Retina (tissue), 1 donor: ENCODE results near the gene SS18L1.
A peak's percentile ranks its signal among the peaks of the same experiment; 100 is the strongest.

Source experiments
- DNase-seq: peaks from one replicate; pipeline ENCODE4 v3.0.0-alpha.2; 2016

Gene SS18L1

DNA sequence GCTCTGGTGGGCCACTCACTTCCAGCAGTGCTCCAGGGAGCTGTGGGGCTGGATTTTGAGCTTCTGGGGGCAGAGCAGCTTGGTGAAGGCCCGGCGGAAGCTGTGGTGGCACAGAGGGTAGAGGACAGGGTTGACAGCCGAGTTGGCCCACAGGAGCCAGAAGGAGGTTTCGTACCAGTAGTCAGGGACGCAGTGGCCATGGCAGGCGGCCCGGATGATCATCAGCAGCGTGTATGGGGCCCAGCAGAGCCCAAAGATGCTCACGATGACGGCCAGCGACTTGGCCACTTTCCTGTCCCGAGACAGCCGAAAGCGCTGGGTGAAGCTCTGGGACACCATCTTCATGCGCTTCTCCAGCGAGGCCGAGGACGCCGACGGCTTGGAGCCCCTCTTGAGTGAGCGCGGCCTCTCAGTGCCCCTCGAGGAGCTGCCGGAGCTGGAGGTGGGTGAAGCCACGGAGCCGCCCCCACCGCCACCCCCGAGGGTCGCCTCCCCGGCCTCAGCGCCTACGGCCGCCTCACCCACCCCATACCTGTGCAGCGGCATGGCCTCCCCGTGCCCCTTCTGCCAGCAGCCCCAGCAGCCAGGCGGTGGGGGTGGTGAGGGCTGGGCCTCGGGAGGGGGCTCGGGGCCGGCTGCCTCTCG is 72.5 kb downstream of the SS18L1 start:
- no peak for DNase-seq

DNA sequence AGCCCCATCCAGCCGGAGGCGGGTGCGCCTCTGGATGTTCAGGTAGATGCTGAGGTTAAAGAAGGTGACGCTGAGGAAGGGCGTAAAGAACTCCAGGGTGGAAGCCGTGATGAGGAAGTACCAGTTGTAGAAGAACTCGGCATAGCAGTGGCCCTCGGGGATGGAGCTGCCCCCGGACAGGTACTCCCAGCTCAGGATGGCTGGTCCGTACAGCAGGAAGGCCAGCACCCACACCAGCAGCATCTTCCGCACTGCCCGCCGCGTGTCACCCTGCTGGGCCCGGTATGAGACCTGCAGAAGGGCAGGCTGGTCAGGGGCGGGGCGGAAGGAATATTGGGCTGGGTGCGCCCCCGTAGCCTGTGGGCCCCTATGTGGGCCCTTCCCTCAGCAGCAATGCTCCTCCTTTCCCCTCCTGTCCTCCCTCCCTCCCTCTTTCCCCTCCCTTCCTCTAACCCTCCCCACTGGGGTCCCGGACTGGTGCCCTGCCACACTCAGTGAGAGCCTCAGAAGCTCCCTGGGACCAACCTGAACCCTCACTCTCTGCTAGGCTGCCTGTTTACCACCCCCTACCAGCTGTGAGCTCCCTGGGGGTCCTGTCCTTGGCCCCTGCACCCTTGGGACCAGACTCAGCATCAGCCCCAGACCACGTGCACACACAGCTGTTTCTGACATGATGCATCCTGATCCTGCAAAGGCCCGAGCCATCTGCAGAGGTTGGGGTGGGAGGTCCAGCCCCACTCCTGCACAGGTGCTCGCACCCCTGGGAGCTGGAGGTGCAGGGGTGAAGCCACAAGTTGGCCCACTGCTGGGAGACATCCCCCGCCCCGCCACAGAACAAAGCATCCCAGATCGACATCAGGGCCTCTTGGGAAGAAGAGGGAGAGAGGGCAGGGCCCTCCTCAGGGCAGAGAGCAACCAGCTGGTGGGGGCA is 73.3 kb downstream of the SS18L1 start:
- no peak for DNase-seq

DNA sequence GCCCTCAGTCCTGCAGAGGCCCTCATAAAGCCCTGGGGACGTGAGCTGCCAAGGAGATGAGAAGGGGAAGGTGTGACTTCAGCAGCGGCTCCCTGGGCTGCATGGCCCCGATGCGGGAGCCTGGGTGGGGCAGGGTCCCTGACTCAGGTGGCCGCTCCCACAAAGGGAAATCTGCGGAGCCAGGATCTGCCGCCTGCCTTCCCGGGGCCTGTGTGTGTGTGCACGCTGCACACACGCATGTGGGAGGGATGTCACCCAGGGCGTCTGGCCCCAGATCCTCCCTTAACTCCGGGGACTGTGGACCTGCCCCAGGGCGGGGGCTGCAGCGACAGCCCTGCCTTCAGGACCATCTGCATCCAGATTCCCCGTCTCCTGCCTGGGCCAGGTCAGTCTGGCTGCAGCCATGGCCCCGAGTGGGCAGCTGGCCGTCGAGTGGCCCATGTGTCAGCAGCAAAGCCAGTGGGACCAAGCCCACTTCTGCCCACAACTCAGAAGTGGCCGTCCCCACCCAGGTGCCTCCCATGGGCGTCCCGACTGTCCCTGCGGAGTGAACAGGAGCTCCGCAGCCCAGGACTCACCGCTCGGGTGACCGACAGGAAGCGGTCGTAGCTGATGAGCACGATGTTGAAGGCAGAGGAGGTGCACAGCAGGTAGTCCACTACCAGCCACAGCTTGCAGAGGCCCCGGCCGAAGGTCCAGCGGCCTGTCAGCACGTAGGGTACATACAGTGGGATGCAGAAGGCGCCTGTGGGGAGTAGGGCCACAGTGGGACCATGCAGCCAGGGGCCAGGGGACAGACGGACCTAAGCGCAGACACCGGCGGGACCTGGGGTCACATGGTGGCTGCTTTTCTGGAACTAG is 74.6 kb downstream of the SS18L1 start:
- DNase-seq, result peak; percentile 29

DNA sequence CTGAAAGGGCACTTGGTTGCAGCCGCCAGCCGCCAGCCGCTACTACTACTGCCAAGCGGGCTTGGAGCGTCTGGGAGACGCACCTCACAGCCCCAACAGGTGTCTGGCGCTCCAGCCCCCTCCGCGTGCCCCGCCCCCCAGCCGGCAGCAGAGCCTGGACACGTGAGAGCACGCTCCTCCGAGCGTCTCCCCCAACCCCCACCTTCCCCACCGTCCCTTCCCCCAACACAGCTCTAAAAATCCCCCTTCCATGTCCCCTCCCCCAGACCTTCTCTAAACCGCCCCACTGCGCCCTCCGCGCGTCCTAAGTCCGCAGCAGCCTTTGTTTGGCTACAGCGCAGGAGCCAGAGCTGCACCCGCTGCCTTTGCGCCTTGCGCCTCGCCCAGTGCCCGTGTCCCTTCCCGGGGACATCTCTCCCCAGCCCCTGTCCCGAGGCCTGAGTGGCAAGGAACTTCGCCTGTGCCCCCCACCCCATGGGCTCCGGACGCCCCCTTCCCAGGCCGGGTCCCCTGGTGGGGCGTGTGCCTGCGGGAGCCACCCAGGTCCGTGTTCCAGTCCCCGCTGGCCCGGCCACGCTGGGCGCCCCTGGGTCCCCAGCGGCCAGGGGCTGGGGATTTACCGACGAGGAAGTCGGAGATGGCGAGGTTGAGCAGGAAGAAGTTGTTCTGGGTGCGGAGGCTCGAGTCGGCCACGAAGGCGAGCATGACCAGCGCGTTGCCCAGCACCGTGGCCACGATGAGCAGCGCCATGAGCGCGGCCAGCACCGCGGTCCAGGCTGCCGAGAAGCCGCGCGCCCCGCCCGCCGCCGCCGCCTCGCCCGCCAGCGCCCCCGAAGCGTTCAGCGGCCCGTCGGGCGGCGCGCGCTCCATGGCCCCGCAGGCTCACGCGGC is 75.8 kb downstream of the SS18L1 start:
- peak; percentile 66 for DNase-seq

DNA sequence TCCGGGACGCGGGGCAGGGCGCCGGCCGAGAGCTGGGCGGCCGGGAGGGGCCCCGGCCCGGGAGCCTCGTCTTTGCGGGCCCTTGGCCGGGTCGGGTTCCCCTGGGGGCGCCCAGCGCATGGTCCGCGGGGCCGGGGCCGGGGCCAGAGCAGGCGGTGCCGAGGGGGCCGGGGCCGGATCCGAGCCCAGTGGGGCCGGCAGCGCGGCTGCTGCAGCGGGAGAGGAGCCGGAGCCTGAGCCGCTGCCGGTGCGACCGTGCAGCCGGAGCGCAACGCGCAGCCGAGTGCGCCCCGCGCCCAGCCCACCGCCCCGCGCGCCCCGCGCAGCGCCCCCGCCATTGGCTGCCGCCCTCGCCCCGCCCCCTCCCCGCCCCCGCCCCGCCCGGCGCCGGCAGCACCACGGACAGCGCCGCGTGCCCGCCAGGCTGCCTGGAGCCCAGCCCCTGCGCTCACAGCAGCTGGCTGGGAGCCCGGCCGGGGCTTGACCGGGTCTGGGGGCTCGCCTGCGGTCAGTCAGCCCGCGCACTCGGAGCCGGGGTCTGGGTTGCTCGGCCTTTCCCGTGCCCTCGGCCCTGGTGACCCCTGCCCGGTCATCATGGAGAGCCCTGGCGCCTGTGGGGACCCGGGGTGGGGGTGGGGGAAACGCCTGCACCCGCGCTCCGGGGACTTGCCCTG is 76.6 kb downstream of the SS18L1 start, which contains the start of gene HRH3:
Gene HRH3, minus strand, starts transcription at position 287 of the 674 bp plus-strand sequence. CDS start 308 bp downstream, outside the sequence.
- DNase-seq, result no peak

DNA sequence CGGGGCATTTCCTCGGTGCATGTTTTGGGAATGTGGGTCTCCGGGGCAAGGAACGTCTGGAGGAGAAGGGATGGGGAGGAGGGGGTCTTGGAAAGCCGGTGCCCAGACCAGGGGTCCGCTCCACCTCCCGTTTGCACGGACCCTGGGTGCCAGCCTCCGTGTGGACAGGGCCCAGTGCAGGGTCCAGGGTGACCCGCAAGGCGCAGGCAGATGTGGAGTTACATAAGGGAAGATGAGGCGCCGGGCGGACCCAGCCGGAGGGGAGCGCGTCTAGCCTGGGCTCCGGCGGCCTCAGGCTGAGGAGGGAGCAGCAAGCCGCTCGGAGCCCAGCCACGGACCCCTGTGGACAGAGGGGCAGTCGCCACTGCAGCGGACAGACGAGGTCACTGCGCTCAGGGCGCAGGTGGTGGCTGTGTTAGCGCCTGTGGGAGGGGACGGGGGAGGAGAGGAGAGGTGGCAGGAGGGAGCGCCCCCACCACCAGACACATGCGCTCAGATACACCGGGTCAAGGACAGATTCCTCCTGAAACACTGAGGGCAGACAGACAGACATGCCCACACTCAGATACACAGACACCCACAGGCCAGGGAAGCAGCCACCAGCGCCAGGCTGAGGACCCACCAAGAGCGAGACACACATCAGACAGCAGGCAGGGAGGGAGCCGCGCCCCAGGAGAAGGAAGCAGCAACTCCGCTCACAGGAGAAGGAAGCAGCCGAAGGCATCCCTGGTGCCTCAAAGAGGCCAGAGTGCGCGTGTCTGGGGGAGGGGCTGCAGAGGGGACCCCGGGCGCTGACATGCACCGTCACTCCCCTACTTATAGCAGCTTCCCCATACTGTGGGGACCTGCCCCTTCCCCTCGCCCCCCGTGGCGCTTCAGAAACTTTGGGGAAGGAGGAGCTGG is 77.3 kb downstream of the SS18L1 start:
- DNase-seq, result peak; percentile 72

DNA sequence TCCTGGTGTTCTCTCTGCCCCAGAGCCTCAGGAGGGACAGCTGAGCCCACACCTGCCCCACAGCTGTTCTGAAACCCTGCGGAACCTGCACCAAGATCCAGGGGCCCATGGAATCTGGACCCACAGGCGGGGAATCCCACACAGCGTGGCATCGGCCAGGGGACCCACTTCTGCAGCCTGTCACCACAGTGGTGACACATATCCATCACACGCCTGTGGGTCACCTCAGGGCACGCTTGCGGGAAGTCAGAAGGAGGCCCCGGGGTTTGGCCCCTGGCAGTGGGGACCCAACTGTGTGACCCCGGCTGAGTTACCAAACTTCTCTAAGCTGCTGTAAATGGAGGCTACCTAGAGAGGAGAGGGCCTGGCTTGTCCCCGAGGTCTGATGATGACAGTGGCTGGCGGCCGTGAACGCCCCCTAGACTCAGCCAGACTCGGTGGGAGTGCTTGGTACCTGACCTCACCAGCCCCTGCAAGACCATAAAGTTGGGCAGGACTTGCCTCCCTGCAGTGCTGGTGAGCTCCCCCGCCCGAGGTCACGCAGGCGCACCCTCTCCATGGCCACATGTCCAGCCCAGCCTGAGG is 78.8 kb downstream of the SS18L1 start:
- no peak for DNase-seq

DNA sequence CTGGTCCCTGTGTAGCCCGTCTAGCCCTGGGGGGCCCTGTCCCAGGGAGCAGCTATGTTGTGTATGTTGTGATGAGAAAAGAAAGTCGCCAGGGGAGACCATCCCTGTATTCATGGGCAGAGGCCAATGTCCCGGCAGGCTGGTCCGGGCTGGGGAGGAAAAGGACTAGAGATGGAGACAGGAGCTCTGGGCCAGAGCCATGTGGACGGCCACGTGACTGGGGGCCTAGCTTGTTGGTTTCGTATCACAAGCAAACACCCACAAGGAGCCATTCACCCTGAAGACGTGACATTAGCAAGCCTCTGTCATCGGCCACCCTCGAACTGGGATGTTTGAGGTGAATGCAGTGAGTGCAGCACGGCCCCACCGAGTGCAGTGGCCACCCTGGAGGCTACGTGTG is 79.4 kb downstream of the SS18L1 start:
- no peak for DNase-seq

DNA sequence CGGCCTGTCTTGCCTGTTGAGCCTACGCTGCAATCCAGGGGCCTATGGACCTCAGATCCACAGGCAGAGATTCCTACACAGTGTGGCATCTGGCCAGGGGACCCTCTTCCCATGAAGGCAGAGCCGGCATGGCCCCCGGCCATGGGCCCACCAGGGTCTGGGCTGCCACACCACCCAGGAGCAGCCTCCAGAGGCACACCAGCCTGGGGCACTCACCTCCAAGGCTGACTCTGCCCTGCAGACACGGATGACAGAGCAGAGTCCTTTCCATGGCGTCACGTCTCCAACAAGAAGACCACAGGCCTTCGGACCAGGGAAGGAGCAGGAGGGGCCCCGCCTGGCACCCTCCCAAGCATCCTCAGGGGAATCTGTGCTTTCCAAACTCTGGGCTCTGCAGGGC is 80.0 kb downstream of the SS18L1 start:
- no peak for DNase-seq

DNA sequence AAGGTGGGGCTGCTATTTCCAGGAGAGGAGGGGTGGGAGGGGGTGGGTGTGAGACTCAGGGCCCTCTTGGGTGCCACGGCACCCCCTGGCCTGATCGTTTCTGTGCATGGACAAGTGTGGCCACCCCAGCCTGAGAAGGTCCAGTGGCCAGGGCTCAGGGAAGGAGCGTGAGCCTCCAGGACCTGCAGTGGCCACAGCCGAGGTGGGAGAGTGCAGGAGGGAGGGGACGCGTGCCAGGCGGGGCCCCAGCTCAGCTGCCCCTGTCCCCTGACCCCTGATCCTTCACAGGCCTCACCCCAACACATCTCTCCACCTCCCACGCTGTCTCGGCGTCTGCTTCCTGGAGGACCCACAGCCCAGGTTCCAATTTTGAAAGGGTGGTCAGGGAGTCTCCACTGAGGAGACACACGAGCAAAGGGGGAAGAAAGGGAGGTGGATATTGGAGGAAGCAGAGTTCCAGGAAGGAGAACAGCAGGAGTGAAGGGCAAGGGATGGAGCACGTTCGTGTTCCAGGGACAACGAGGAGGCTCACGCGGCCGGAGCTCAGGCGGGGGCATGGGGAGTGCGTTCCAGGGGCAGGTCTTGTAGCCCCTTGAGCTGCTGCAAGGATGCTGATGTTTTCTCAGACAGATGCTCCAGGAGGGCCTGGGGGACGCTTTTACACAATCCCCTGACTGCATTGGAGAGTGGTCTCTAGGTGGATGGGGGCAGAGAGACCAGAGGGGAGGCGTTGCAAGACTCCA is 80.7 kb downstream of the SS18L1 start:
- DNase-seq, result no peak

DNA sequence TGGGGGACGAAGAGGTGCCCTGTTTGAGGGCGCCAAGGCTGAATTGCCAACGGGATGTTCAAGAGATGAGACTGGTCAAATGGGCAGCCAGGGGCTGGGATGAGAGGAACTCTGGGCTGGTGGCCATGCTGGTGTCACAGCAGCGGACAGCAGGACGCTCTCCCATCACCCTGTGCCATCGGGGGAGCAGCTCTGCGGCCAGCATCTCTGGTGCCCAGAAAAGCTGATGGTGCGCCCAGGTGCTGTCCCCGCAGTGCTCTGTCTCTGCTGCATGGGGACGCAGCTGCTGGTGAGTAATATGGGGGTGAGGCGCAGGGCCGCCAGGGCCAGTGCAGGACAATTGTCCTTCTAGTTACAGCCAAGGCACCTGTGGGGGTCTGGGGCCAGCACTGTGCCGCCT is 81.5 kb downstream of the SS18L1 start:
- DNase-seq, result no peak

DNA sequence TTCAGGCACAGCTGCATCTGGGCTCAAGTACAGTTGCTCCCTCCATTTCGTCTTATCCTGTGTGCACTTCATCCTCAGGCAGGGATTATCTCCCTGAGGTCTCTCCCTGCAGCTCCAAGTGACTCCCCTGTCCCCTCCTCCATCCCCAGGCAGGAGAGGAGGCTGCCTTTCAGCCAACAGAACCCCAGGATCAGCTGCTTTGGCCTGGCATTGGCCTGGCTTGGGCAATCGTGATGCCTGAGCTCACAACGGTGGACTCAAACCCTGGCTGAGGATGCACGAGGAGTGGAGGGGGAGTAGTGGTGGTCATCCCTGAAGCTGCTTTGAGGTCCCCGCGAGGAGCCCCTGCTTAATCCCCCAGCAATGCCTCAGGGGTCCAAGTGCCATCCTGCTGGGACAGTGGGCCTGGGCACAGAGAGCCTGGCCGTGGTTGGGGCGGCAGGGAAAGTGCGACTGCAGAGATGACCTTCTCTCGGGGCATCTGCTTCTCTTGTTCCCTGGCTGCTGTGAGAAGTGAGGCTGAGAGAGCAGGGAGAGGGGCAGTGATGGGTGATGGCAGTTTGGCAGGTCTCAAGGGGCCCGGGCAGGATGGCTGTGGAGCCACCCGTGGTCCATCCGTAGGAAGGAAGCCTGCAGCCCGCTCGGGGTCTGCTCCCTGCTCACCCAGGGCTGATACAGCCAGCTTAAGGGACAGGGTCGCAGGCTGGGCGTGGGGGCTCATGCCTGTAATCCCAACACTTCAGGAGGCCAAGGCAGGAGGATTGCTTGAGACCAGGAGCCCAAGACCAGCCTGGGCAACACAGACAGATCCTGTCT is 82.5 kb downstream of the SS18L1 start:
- DNase-seq, result no peak

DNA sequence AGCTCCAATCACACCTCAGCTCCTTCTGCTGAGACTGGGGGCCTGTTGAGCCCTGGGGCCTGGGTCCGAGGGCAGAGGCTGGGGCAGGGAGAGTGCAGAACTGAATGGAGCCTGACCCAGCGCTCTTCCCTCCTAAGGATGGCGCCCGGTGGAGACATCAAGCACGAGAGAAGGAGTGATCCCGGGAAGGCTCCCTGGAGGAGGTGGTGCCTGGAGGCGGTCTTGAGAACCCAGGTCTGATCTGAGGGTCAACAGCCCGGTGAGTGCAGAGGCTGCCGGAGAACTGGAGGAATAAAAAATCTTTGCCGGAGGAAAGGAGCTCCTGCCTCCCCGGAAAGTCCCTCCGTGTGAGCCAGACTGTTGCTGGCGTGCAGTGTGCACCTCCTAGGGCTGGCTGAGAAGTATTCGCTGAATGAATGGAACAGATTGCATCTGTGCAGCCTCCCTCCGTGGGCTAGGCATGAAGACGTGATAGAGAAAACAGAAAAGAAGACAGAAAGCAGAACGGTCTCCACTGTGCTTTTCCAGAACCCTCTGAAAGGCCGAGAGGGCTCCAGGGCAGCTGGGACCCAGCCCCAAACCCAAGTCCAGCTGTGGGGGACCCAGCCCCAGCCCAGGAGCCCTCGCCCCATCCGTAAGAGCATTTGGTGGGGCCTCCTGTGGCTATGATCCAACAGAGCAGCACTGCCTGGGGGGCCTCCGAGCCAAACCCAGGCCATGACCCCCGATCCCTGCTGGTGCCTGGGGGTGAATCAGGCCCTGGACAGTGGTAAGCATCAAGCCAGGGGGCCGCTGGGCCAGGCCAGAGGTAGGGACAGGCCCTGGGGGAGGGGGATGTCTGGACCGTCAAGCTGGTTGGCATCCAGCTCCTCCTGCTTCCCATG is 83.4 kb downstream of the SS18L1 start:
- DNase-seq, result no peak

DNA sequence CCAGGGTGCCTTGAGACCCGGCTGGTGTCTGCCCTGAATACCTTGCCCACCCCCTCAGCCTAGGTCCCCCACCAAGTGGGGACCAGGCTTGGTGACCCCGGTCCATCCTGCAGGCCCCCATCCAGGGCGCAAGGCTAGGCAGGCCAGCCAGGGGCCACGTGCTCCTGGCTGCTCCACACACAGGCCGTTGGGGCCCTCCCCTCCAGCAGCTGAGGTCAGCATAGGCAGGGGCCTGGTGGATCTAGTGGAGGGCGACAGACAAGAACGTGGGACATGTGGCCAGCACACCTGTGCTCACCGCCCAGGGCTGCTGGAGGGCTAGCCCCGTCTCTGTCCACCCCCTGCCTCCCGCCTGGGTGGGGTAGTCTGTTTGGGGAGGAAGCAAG is 84.0 kb downstream of the SS18L1 start:
- no peak for DNase-seq

DNA sequence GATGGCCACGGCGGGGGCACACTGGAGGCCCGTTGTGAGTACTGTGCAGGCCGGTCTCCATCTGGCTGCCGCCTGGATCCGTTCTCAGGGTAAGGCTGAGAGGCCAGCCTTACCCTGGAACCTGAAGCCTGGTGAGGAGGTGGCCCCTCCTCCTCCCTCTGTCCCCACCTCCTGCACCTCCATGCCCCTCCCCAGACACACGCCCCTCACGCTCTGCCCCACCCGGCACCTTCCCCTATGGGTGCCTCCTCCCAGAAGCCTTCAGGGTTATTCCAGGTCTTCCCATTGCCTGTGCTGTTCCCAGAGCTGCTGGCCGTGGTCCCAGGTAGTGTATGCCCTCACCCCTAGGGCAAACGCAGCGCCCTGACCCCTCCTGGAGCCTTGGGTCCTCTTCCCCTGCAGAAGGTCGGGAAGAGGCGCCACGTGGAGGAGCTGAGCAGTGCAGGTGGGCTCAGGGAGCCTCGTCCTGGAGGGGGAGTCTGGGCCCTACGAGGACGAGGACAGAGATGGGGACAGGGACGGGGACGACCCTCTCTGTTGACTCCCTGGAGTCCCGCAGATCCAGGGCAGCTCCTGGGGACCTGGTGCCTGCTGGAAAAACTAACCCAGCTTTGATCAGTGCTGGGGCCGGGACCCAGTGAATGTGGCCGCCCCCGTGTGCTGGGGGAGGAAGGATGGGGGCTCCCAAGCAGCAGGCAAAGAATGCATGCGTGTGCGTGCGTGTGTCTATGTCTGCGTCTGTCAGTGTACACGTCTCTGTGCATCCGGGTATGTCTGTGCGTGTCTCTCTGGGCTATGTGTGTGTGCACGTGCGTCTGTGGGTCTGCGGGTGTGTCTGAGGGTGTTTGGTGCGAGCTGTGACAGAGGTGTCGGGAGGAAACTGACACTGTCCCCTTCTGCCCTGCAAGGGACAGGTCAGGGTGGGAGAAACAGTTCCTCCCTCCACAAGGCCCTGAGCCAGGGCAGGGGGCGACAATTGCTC is 84.7 kb downstream of the SS18L1 start:
- no peak for DNase-seq

DNA sequence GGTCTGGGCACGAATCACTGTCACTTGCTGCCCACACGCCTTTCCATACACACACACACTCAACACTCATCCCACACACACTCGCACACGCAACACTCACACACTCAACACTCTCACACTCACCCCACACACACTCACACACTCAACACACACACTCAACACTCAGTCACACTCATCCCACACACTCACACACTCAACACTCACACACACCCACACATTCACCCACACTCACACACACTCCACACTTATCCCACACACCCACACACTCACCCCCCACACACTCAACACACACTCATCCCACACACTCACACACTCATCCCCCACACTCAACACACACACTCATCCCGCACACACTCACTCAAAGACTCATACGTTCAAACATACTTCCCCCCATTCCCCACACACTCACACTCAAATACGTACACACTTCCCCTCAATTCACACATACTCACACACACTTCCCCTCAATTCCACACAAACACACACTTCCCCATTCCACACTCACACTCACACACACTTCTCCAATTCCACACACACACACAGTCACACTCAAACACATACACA is 85.5 kb downstream of the SS18L1 start:
- DNase-seq, result no peak
